Calu3 (cell line): Measurements from ENCODE around the gene PHF8. TPM values are rescaled to one million over a fixed set of nuclear protein-coding genes. Genes with fewer than 3 reads are reported as not detected.

Experiments used
- BruUV-seq: library from RNA; stranded (reverse); fragments of 400-500 nt; replicated peaks from 2 replicates; lab custom pipeline; 2021; lab: Mats Ljungman, UMichigan
- CTCF ChIA-PET: fragments of 300-600 bp; sonication (Branson Sonifier 250); formaldehyde crosslinking; loops from one replicate; lab custom pipeline; 2022; ENCODE audit warnings: antibody characterized with exemption; lab: Charles Lee
- DNase-seq: peaks from one replicate; pipeline ENCODE4 v3.0.0; 2022
- H3K27ac Mint-ChIP-seq: one replicate; pipeline ENCODE4 v1.8.0; 2022; ENCODE audit warnings: mixed read lengths; ENCODE audit not compliant: unreplicated experiment
- H3K27me3 Mint-ChIP-seq: one replicate; pipeline ENCODE4 v1.8.0; 2022; ENCODE audit warnings: mixed read lengths; ENCODE audit not compliant: unreplicated experiment
- H3K36me3 Mint-ChIP-seq: one replicate; pipeline ENCODE4 v1.8.0; 2022; ENCODE audit warnings: mild to moderate bottlenecking, moderate library complexity, mixed read lengths; ENCODE audit not compliant: insufficient read depth, unreplicated experiment
- H3K4me1 Mint-ChIP-seq: one replicate; pipeline ENCODE4 v1.8.0; 2022; ENCODE audit warnings: mild to moderate bottlenecking, low read depth, mixed read lengths; ENCODE audit not compliant: unreplicated experiment
- H3K4me3 Mint-ChIP-seq: one replicate; pipeline ENCODE4 v1.8.0; 2022; ENCODE audit warnings: mild to moderate bottlenecking, low read depth, moderate library complexity, mixed read lengths; ENCODE audit not compliant: unreplicated experiment
- H3K9me3 Mint-ChIP-seq: one replicate; pipeline ENCODE4 v1.8.0; 2022; ENCODE audit warnings: low read depth, mixed read lengths; ENCODE audit not compliant: unreplicated experiment
- CTCF ChIP-seq: fragments of 200-600 bp; IDR thresholded peaks from one replicate; pipeline ENCODE4 v1.8.0; 2022; ENCODE audit warnings: antibody characterized with exemption; ENCODE audit not compliant: unreplicated experiment
- intact Hi-C: fragments of 100-400 bp; cut with micrococcal nuclease; formaldehyde crosslinking; loops from one replicate; pipeline ENCODE4 v1.10.0; 2022; ENCODE audit not compliant: unreplicated experiment
- total RNA-seq: library from RNA; stranded (reverse); gene quantifications from 2 replicates; pipeline ENCODE4 v1.2.3, GENCODE V29; 2022

PHF8 gene
- total RNA-seq, 1 experiment from 2014 or later: 32.3 TPM

GRCh38 chrX:54090880-54091279 is 46.6 kb upstream of the PHF8 start:
- H3K4me3 Mint-ChIP-seq: no peak overlapping the region
- peaks cover 4% of the 10 kb centered on the region for H3K36me3 Mint-ChIP-seq
- no peaks in the 10 kb centered on the region for H3K4me1 Mint-ChIP-seq
- no peaks in the 10 kb centered on the region for H3K27me3 Mint-ChIP-seq
- DNase-seq: no peak
- intact Hi-C loops: no loop called here
- no peak for TF ChIP-seq CTCF
- CTCF ChIA-PET: no interaction called here
- H3K9me3 Mint-ChIP-seq: no peaks in the 10 kb centered on the region
- BruUV-seq: no TSS peak
- no peak overlapping the region for H3K27ac Mint-ChIP-seq

GRCh38 chrX:54089191-54089590 is 44.9 kb upstream of the PHF8 start:
- Mint-ChIP-seq H3K4me1 (no peaks in the 10 kb centered on the region), H3K27me3 (no peaks in the 10 kb centered on the region), H3K9me3 (no peaks in the 10 kb centered on the region), H3K27ac (no peak overlapping the region), H3K4me3 (no peak overlapping the region), H3K36me3 (peaks cover 4% of the 10 kb centered on the region)
- no peak for TF ChIP-seq CTCF
- intact Hi-C loops: no loop called here
- DNase-seq: no peak
- CTCF ChIA-PET: no interaction called here
- no TSS peak for BruUV-seq

- no peak for TF ChIP-seq CTCF
- Mint-ChIP-seq H3K4me3 (no peak overlapping the region), H3K9me3 (no peaks in the 10 kb centered on the region), H3K36me3 (peaks cover 4% of the 10 kb centered on the region), H3K27ac (no peak overlapping the region), H3K4me1 (no peaks in the 10 kb centered on the region), H3K27me3 (no peaks in the 10 kb centered on the region)
- CTCF ChIA-PET: interaction anchor here (0.5 kb wide), 1 partner anchor 9 kb away, joined by 3 read pairs; no protein-coding TSS in a partner anchor
- DNase-seq: no peak
- BruUV-seq: no TSS peak
- intact Hi-C loops: no loop called here
These were observed 43.4 kb upstream of the PHF8 start for GRCh38 chrX:54087661-54088060.

- H3K9me3 Mint-ChIP-seq: no peaks in the 10 kb centered on the region
- CTCF ChIA-PET: no interaction called here
- no TSS peak for BruUV-seq
- no peak for DNase-seq
- peaks cover 4% of the 10 kb centered on the region for H3K36me3 Mint-ChIP-seq
- no peak overlapping the region for H3K27ac Mint-ChIP-seq
- intact Hi-C loops: no loop called here
- no peaks in the 10 kb centered on the region for H3K4me1 Mint-ChIP-seq
- H3K27me3 Mint-ChIP-seq: no peaks in the 10 kb centered on the region
- TF ChIP-seq CTCF: no peak
- H3K4me3 Mint-ChIP-seq: no peak overlapping the region
These were observed 41.4 kb upstream of the PHF8 start for GRCh38 chrX:54085666-54086065.
